GM12872 (cell line): ENCODE measurements around the gene OPALIN.

ENCODE experiments used
- TF ChIP-seq, protein P1 (sequence below): IDR thresholded peaks from 3 replicates; pipeline ENCODE4 v1.5.1; 2011; ENCODE audit warnings: low read depth, mild to moderate bottlenecking, low read length, moderate library complexity; ENCODE audit not compliant: insufficient read depth

The OPALIN gene

DNA sequence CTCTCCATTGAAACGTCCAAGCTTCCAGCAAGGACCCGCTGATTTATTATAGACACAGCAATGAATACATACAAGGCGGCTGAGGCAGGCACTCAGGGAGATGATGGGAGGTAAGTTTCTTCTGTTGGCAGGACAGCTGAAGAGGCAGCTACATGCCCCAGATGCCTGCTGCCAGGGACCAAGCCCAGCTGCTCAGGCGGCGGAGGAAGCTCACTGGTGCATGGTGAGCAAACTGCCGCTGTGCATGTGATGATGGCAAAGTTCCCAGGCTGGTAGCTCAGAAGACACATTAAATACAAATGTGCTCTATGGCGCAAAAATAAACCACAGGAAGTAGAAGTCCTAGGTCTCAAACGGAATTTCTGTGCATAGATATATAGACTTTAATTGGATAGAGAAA is 52.3 kb downstream of the OPALIN start:
- TF ChIP-seq, protein P1, sequence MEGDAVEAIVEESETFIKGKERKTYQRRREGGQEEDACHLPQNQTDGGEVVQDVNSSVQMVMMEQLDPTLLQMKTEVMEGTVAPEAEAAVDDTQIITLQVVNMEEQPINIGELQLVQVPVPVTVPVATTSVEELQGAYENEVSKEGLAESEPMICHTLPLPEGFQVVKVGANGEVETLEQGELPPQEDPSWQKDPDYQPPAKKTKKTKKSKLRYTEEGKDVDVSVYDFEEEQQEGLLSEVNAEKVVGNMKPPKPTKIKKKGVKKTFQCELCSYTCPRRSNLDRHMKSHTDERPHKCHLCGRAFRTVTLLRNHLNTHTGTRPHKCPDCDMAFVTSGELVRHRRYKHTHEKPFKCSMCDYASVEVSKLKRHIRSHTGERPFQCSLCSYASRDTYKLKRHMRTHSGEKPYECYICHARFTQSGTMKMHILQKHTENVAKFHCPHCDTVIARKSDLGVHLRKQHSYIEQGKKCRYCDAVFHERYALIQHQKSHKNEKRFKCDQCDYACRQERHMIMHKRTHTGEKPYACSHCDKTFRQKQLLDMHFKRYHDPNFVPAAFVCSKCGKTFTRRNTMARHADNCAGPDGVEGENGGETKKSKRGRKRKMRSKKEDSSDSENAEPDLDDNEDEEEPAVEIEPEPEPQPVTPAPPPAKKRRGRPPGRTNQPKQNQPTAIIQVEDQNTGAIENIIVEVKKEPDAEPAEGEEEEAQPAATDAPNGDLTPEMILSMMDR, result no peak

DNA sequence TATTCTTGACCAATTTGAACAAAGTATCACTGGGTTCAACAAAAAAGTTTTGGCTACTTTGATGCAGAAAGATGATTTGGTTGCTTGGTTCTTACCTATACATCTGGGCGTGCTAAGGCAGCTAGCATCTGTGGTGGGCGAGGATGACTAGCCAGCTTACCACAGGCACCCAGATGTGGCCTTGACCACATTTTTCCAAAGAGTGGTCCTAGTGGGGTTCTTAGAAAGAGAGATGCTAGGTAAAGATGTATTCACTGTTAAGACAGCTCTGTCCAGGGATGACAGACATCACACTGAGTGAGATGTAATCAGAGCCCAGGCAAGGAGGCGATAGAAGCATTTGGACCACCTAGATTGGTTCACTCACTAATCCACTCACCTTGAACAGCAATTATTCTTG is 53.8 kb downstream of the OPALIN start:
- TF ChIP-seq, protein P1, result no peak

DNA sequence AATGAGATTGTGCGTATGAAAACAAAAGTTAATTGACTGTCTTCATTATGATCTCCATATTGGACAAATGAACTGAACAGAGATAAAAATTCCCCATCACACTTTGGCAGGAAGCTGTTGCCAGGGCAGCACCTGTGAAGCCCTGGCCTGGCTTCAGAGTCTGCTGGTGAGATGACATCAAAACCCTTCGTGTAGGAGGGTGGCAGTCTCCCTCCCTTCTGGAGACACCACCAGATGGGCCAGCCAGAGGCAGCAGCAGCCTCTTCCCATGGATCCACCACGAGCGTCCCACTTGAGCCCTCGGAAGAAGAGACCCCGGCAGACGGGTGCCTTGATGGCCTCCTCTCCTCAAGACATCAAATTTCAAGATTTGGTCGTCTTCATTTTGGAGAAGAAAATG is 54.6 kb downstream of the OPALIN start, which contains the start of gene DNTT:
Gene DNTT (plus strand): TSS at position 205 of the 400 bp plus-strand sequence. CDS start 64 bp downstream, at position 269.
- TF ChIP-seq, protein P1, result no peak

DNA sequence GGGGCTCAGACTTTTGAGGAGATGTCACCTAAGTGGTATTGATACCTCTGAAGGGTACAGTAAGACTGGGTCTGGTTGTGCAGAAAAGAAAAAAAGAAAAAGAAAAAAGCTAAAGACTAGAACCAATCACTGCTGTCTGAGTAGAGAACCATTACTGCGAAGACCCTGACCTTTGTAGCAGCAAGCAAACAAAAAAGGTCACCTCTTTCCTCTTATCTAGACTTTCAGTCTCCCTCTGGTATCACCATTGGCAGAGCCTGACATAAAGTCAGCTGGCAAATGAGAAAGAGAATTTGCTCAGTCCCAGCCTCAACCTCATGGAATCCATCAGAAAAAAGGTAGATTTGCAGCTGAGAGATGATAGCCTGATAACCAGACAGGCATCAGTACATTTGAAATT is 57.2 kb downstream of the OPALIN start:
- TF ChIP-seq, protein P1, result no peak

DNA sequence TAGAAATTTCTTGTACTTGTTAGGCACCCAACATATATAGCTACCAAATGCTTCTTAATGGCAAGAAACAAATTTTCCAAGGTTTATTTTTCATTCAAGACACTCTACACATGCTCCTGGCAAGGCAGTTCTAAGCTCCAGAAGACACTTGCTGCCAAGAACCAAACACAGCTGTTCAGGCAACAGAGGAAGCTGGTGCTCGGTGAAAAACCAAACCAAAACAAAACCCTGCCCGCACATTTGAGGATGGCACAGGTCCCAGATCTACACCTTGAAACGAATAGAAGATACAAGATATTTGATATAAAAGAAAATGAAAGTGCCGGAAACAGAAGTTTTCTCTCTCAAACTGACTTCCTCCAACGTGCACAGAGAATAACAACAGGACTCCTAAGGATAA is 59.4 kb downstream of the OPALIN start:
- TF ChIP-seq, protein P1, result no peak

DNA sequence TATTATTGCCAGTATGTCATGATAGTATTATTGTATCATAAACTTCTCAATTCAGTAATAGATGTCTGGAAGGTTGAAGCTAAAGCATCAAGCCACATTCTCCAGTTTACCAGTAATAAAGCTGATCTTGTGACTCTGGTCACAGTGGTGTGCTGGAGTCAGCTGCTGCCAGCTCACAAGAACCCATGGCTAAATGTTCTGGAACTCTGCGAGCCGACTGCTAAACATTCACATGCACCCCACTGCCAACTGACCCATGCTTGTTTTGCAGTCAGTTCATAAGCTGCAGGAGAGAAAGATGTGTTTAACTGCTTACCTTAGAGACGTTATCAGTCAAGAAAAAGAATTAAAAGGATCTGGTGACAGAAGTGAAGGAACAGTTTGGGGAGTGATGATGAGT is 60.4 kb downstream of the OPALIN start:
- TF ChIP-seq, protein P1, result no peak

DNA sequence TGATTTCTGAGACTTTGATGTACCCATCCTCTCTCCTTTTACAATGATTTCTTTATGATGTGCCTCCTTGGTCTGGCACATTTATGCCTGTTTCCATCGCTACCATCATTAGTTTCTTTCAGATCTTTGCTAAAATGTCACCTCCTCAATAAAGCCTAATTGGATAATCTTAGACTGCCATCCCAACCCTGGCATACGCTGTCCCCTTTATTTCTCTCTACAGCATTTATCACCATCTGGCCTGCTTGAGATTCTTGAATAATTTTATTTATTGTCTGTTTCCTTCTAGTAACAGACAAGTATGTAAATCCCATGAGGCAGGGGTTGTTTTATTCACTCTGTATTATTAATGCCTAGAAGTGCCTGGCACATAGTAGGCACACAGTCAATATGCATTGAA is 61.3 kb downstream of the OPALIN start:
- TF ChIP-seq, protein P1, result no peak

DNA sequence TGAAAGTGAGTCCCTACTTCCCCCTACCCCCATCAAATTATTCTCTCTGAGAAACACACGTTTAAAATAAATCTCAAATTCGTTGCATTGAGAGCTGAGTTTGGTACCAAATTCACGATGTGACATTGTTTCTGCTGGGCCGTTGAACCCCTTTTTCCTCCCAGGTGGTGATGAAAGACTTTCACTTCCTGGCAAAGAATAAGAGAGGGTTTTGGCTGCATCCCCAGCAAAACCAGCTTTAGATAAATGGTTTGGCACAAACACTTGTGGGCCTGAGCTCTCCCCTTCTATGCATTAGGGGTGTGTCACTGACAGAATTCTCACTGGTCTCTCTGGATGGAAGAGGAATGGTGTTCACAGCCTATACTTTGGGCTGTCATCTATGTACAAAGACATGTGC is 63.3 kb downstream of the OPALIN start:
- TF ChIP-seq, protein P1, result no peak
